GM19099 (cell line): Measurements from ENCODE around the gene CHSY1.

ENCODE experiments used
- POLR2A ChIP-seq: IDR thresholded peaks from 3 replicates; pipeline ENCODE4 v1.6.1; 2011; ENCODE audit warnings: low read depth; ENCODE audit not compliant: insufficient read length; ENCODE audit errors: extremely low read depth

The CHSY1 gene

DNA sequence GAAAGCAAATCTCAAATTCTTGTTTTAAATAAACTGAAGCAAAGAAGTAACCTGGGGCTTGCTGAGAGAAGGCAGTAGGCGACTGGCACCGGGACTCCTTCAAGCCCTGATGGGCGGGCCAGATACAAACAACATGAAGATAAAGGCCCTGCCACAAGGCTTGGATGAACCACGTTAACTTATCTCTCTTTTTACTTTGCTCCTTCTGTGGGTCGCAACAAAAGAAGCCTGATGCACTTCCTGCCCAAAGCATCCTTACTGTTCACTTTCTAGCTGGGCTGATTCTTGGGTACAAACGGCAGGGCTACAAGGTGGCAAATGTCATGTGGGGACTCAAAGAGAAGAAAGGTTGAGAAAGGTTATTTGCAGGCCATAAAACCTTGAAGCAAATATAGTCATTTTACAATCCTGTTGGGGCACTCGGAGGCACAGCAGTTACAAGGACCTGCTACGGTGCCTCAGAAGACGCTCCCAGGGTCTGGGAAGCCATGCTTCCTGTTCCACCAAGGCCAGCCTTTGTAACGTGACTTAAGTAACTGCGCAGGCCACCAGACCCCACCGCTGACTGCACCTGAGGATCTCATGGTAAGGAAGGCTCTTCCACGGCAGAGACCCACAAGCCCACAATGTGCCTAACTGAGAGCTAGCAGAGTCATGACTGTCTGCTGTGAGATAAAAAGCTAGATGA lies 71.1 kb downstream of the CHSY1 start:
- no peak for TF ChIP-seq POLR2A

DNA sequence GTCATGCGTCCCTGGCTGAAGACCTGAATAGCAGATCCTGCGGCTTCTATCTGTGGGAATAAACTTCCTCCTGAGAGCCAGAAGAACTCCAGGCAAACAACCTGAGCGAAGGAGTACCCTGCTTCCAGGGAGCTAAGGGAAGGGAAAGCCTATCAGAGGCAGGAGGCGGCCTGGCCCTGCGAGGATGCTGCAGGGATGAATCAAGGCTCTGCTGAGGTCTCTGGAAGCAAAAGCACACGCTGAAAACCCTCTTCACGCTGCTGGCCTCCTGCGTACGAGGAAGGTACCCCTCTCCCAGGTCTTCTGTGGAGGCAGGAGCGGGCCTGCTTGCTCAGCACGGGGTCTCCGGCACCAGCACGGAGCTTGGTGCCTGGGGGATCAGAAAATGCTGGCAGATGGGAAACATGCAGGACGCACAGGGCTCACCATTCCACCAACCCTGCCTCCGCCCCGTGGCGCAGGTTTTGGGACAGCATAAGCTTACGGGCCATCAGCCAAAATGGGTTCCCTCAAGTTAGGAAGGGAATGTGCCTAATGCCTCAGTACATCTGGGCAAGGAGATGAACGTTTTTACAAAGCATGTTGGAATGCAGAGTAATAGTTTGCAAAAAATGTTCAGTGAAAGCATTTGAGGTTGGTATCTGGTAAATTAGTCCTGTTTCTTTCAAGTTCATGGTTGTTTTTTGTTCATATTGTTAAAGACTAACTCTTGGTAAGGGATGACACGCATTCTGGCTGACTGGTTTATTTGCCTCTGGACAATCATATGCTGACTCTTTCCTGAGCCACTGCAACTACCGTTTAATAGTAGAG lies 72.3 kb downstream of the CHSY1 start:
- TF ChIP-seq POLR2A, result no peak

GRCh38 chr15:101178931-101179330 lies 72.9 kb downstream of the CHSY1 start:
- TF ChIP-seq POLR2A, result no peak

- TF ChIP-seq POLR2A, result no peak
Observed at GRCh38 chr15:101178479-101178878, 73.4 kb downstream of the CHSY1 start.

- no peak for TF ChIP-seq POLR2A
Observed at GRCh38 chr15:101177866-101178265, 74.0 kb downstream of the CHSY1 start.

DNA sequence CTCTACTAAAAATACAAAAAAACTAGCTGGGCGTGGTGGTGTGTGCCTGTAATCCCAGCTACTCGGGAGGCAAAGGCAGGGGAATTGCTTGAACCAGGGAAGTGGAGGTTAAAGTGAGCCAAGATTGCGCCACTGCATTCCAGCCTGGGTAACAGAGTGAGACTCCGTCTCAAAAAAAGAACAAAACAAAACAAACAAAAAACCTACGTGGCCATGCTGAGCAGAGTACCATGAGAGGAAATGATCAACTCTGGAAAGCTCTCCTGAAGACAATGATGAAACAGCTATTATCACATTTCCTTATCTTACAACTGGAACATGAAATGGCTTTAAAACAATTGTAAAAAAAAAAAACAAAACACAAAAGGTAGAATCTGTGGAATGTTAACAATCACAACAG lies 75.2 kb downstream of the CHSY1 start:
- no peak for TF ChIP-seq POLR2A

GRCh38 chr15:101175401-101175800 lies 76.4 kb downstream of the CHSY1 start:
- no peak for TF ChIP-seq POLR2A

- no peak for TF ChIP-seq POLR2A
Observed at GRCh38 chr15:101174152-101174920, 77.5 kb downstream of the CHSY1 start.

- TF ChIP-seq POLR2A, result no peak
Observed at GRCh38 chr15:101173233-101174119, 78.4 kb downstream of the CHSY1 start.

GRCh38 chr15:101172501-101173071 lies 79.3 kb downstream of the CHSY1 start:
- TF ChIP-seq POLR2A, result no peak

- TF ChIP-seq POLR2A, result no peak
Observed at GRCh38 chr15:101171954-101172353, 79.9 kb downstream of the CHSY1 start.

DNA sequence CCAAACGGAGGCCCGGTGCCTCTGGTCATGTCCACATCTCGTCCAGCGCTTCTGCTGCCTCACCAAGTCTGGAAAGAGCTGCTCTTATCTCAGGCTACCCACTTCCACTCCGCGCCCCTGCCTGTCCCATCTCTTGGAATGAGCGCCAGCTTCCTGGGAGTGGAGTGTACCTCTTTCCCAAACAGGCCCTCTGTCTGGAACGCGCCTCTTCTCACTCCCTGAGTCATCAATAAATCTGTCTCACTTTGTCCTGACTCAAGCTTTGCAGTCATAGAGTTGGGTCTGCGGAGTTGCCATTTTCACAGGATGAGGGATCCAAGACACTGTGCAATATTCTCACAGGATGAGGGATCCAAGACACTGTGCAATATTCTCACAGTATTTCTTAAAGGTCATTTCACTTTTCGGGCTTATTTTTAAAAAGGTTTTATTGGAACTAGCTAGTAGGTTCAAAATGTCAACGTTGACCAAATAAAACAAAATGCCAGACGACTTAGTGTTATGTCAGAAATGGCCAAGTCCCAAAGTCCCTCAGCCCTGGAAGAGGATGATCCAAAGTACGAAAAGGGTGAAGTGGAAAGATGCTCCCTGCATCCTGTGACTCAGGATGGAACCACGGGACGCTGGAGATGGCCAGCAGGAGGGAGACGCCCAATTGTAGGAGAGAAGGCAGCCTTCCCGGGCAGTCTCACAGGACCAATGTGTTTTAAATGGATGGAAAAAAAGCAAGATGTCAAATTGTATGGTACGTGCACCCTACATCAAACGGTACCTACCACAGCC lies 81.1 kb downstream of the CHSY1 start:
- TF ChIP-seq POLR2A, result no peak

GRCh38 chr15:101169495-101170071 lies 82.3 kb downstream of the CHSY1 start:
- TF ChIP-seq POLR2A, result no peak
